HepG2 (cell line): Measurements from ENCODE around the gene FAM24A. TPM values are rescaled to one million over a fixed set of nuclear protein-coding genes. Genes with fewer than 3 reads are reported as not detected.

ENCODE experiments used
- ARID2 ChIP-seq: sonication (generic); formaldehyde crosslinking; IDR thresholded peaks from 2 replicates; pipeline ENCODE4 v1.8.1; 2022; ENCODE audit warnings: mild to moderate bottlenecking, missing genetic modification reagents, borderline replicate concordance
- DNMT1 ChIP-seq: sonication (generic); formaldehyde crosslinking; IDR thresholded peaks from 2 replicates; pipeline ENCODE4 v1.5.1; 2020; ENCODE audit warnings: mild to moderate bottlenecking, missing genetic modification reagents
- HOXA9 ChIP-seq: sonication (generic); formaldehyde crosslinking; IDR thresholded peaks from 2 replicates; pipeline ENCODE4 v1.8.1; 2022; ENCODE audit warnings: missing genetic modification reagents, mild to moderate bottlenecking, moderate library complexity, borderline replicate concordance
- KLF15 ChIP-seq: sonication (generic); formaldehyde crosslinking; IDR thresholded peaks from 2 replicates; pipeline ENCODE4 v1.8.1; 2023; ENCODE audit warnings: borderline replicate concordance, mild to moderate bottlenecking, inconsistent platforms, missing genetic modification reagents, mixed read lengths
- MED8 ChIP-seq: sonication (generic); formaldehyde crosslinking; IDR thresholded peaks from 2 replicates; pipeline ENCODE4 v1.8.1; 2023; ENCODE audit warnings: mild to moderate bottlenecking, missing genetic modification reagents; ENCODE audit not compliant: insufficient replicate concordance
- MLLT10 ChIP-seq: sonication (generic); formaldehyde crosslinking; IDR thresholded peaks from 2 replicates; pipeline ENCODE4 v1.4.0; 2020; ENCODE audit warnings: missing genetic modification reagents
- NCOA1 ChIP-seq: sonication (generic); formaldehyde crosslinking; IDR thresholded peaks from 2 replicates; pipeline ENCODE4 v1.9.0; 2021; ENCODE audit warnings: missing genetic modification reagents
- NONO ChIP-seq, 2 experiments: fragments of 450-650 bp in 1 of 2; sonication (generic) in 1 of 2; formaldehyde crosslinking in 1 of 2; IDR thresholded peaks in 1 of 2; conservative IDR thresholded peaks in 1 of 2; 2 replicates each; pipeline versions ENCODE4 v1.6.1 to v1.8.0; 2017 to 2022; ENCODE audit warnings: mild to moderate bottlenecking in 1 of 2, missing genetic modification reagents in 1 of 2, moderate library complexity in 1 of 2
- NR1H2 ChIP-seq: sonication (generic); formaldehyde crosslinking; IDR thresholded peaks from 2 replicates; pipeline ENCODE4 v1.8.1; 2022; ENCODE audit warnings: low read depth, missing genetic modification reagents, borderline replicate concordance
- RXRB ChIP-seq: IDR thresholded peaks from 2 replicates; pipeline ENCODE4 v1.6.1; 2016; ENCODE audit warnings: borderline replicate concordance, missing genetic modification reagents, missing compliant biosample characterization
- SMAD1 ChIP-seq: sonication (generic); formaldehyde crosslinking; IDR thresholded peaks from 2 replicates; pipeline ENCODE4 v1.4.0; 2020; ENCODE audit warnings: missing genetic modification reagents, low read depth, mild to moderate bottlenecking, borderline replicate concordance
- TP53 ChIP-seq: sonication (generic); formaldehyde crosslinking; conservative IDR thresholded peaks from 2 replicates; pipeline ENCODE4 v1.4.0; 2020; ENCODE audit warnings: missing genetic modification reagents
- ZFX ChIP-seq: sonication (generic); formaldehyde crosslinking; IDR thresholded peaks from 2 replicates; pipeline ENCODE4 v1.4.0; 2020; ENCODE audit warnings: mild to moderate bottlenecking, low read depth, missing genetic modification reagents, moderate library complexity
- ZGPAT ChIP-seq: IDR thresholded peaks from 2 replicates; pipeline ENCODE4 v1.6.1; 2016; ENCODE audit warnings: mild to moderate bottlenecking
- ZNF33A ChIP-seq: sonication (generic); formaldehyde crosslinking; IDR thresholded peaks from 2 replicates; pipeline ENCODE4 v1.5.1; 2020; ENCODE audit warnings: missing genetic modification reagents, mild to moderate bottlenecking, moderate library complexity, borderline replicate concordance
- ZNF513 ChIP-seq: sonication (generic); formaldehyde crosslinking; conservative IDR thresholded peaks from 2 replicates; pipeline ENCODE4 v1.5.0; 2020; ENCODE audit warnings: missing genetic modification reagents
- ZNF615 ChIP-seq: sonication (generic); formaldehyde crosslinking; IDR thresholded peaks from 2 replicates; pipeline ENCODE4 v1.5.0; 2020; ENCODE audit warnings: mild to moderate bottlenecking, missing genetic modification reagents, borderline replicate concordance
- ZNF629 ChIP-seq: sonication (generic); formaldehyde crosslinking; conservative IDR thresholded peaks from 2 replicates; pipeline ENCODE4 v1.5.0; 2020; ENCODE audit warnings: missing genetic modification reagents
- ZNF775 ChIP-seq: sonication (generic); formaldehyde crosslinking; IDR thresholded peaks from 2 replicates; pipeline ENCODE4 v1.4.0; 2020; ENCODE audit warnings: missing genetic modification reagents, mild to moderate bottlenecking, moderate library complexity, borderline replicate concordance
- ZNF879 ChIP-seq: sonication (generic); formaldehyde crosslinking; IDR thresholded peaks from 2 replicates; pipeline ENCODE4 v1.8.1; 2023; ENCODE audit warnings: missing genetic modification reagents
- polyA plus RNA-seq, 8 experiments: library from polyadenylated mRNA; depleted of rRNA in 3 of 8; stranded (reverse) in 7 of 8; unstranded in 1 of 8; fragments of >200 nt; fragmentation: Illumina TruSeq in 4 of 8; extraction: Trizol in 4 of 8; gene quantifications; 2 replicates each; pipeline versions ENCODE4 v1.2.1 to v1.2.3, GENCODE V29; 2011 to 2016; ENCODE audit warnings: low read depth in 4 of 8, missing spikeins in 1 of 8, mixed read lengths in 1 of 8; ENCODE audit not compliant: insufficient read depth in 1 of 8
- total RNA-seq, 5 experiments: library from RNA; depleted of rRNA; stranded (reverse); fragments of >200 nt; fragmentation: Illumina TruSeq; extraction: Trizol; gene quantifications; 2 replicates each; pipeline ENCODE4 v1.2.3, GENCODE V29; 2016; ENCODE audit warnings: low read depth in 1 of 5
- TF ChIP-seq, protein P1 (sequence below): sonication (generic); formaldehyde crosslinking; IDR thresholded peaks from 2 replicates; pipeline ENCODE4 v1.8.1; 2023; ENCODE audit warnings: missing genetic modification reagents, inconsistent platforms, borderline replicate concordance
- TF ChIP-seq, protein P2 (sequence below): IDR thresholded peaks from 2 replicates; pipeline ENCODE4 v1.6.1; 2016; ENCODE audit warnings: mild to moderate bottlenecking, missing biosample characterization, missing genetic modification reagents
- TF ChIP-seq, protein P3 (sequence below): sonication (generic); formaldehyde crosslinking; IDR thresholded peaks from 2 replicates; pipeline ENCODE4 v1.8.0; 2022; ENCODE audit warnings: mild to moderate bottlenecking, missing genetic modification reagents, borderline replicate concordance

The FAM24A gene
- total and polyA plus RNA-seq, 2 of the 13 experiments (the other 11 are each of a cell fraction or from before 2014, with no cell fraction given) = not detected

DNA sequence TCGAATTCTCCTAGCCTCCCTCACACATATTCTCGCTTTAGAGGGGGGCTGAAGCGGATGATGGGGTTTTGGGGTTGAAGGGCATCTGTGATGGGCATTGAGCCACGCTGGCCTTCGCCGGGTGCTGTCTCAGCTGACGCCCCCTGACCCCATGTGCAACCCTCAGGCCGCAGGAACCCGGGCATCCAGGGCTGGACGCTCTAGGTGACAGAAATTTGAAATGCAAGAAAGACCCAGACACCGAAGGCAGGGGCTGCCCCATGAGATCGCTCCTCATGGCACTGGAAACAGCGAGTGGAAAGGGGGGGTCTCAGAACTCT is 44.3 kb downstream of the FAM24A start (continued):
- TF ChIP-seq, protein P1, sequence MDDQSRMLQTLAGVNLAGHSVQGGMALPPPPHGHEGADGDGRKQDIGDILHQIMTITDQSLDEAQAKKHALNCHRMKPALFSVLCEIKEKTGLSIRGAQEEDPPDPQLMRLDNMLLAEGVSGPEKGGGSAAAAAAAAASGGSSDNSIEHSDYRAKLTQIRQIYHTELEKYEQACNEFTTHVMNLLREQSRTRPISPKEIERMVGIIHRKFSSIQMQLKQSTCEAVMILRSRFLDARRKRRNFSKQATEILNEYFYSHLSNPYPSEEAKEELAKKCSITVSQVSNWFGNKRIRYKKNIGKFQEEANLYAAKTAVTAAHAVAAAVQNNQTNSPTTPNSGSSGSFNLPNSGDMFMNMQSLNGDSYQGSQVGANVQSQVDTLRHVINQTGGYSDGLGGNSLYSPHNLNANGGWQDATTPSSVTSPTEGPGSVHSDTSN (CRISPR knock-in tag) = 0 out of 2 replicates have a peak, but pooled peaks have one; percentile 3
- TF ChIP-seq DNMT1 (0 out of 2 replicates have a peak, but pooled peaks have one; percentile 40), NCOA1 (CRISPR knock-in tag) (no peak), RXRB (CRISPR knock-in tag) (no peak), ZFX (CRISPR knock-in tag) (no peak), MED8 (CRISPR knock-in tag) (no peak), ZNF879 (CRISPR knock-in tag) (no peak), MLLT10 (no peak), ZNF513 (CRISPR knock-in tag) (no peak), ZNF775 (no peak), ZNF33A (CRISPR knock-in tag) (0 out of 2 replicates have a peak, but pooled peaks have one; percentile 21), ARID2 (CRISPR knock-in tag) (no peak), ZNF629 (CRISPR knock-in tag) (no peak), TP53 (no peak), ZNF615 (CRISPR knock-in tag) (no peak), KLF15 (CRISPR knock-in tag) (peak; percentile 2; the same call in 1 of the 2 replicates), NR1H2 (CRISPR knock-in tag) (no peak), ZGPAT (CRISPR knock-in tag) (no peak), HOXA9 (CRISPR knock-in tag) (0 out of 2 replicates have a peak, but pooled peaks have one; percentile 17), SMAD1 (CRISPR knock-in tag) (no peak), NONO (IDR thresholded peaks at IDR 0.05) (no peak), NONO (CRISPR knock-in tag; conservative IDR thresholded peaks at IDR 0.05) (no peak)
- TF ChIP-seq, protein P2, sequence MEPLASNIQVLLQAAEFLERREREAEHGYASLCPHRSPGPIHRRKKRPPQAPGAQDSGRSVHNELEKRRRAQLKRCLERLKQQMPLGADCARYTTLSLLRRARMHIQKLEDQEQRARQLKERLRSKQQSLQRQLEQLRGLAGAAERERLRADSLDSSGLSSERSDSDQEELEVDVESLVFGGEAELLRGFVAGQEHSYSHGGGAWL (CRISPR knock-in tag) = no peak
- TF ChIP-seq, protein P3, sequence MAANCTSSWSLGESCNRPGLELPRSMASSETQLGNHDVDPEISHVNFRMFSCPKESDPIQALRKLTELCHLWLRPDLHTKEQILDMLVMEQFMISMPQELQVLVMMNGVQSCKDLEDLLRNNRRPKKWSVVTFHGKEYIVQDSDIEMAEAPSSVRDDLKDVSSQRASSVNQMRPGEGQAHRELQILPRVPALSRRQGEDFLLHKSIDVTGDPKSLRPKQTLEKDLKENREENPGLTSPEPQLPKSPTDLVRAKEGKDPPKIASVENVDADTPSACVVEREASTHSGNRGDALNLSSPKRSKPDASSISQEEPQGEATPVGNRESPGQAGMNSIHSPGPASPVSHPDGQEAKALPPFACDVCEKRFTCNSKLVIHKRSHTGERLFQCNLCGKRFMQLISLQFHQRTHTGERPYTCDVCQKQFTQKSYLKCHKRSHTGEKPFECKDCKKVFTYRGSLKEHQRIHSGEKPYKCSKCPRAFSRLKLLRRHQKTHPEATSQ (CRISPR knock-in tag) = no peak
